K562 (cell line): ENCODE results near the gene GSTM5. TPM values are rescaled to one million over a fixed set of nuclear protein-coding genes. Genes with fewer than 3 reads are reported as not detected.

Experiments
- DDX20 ChIP-seq: fragments of 450-650 bp; IDR thresholded peaks from 2 replicates; pipeline ENCODE4 v1.6.1; 2016; ENCODE audit warnings: missing genetic modification characterization, low read depth, mild to moderate bottlenecking, missing compliant biosample characterization, moderate library complexity
- ELF4 ChIP-seq: fragments of 450-650 bp; formaldehyde crosslinking; IDR thresholded peaks from 2 replicates; pipeline ENCODE4 v1.4.0; 2022; ENCODE audit warnings: missing genetic modification characterization
- ESRRB ChIP-seq: fragments of 250-450 bp; sonication (Bioruptor Pico); IDR thresholded peaks from 2 replicates; pipeline ENCODE4 v1.5.0; 2020; ENCODE audit warnings: mild to moderate bottlenecking, moderate library complexity, borderline replicate concordance
- KDM2B ChIP-seq: fragments of 250-450 bp; sonication (Bioruptor Pico); IDR thresholded peaks from 2 replicates; pipeline ENCODE4 v1.8.0; 2021; ENCODE audit warnings: mild to moderate bottlenecking, moderate library complexity
- MTA3 ChIP-seq: fragments of 450-650 bp; formaldehyde crosslinking; IDR thresholded peaks from 2 replicates; pipeline ENCODE4 v1.6.1; 2017; ENCODE audit warnings: mild to moderate bottlenecking, borderline replicate concordance
- RBM34 ChIP-seq: fragments of 200-400 bp; formaldehyde crosslinking; IDR thresholded peaks from 2 replicates; pipeline ENCODE4 v1.6.1; 2018; ENCODE audit warnings: low read length, borderline replicate concordance; ENCODE audit not compliant: insufficient read depth
- RFX5 ChIP-seq: IDR thresholded peaks from 2 replicates; pipeline ENCODE4 v1.6.1; 2011; ENCODE audit warnings: low read depth, mild to moderate bottlenecking, improper control_type of control experiment, low read length
- THRAP3 ChIP-seq: fragments of 450-650 bp; IDR thresholded peaks from 2 replicates; pipeline ENCODE4 v1.6.1; 2016; ENCODE audit warnings: mild to moderate bottlenecking, inconsistent platforms, borderline replicate concordance
- TRIM28 ChIP-seq: fragments of 450-650 bp; IDR thresholded peaks from 2 replicates; pipeline ENCODE4 v1.6.1; 2017
- ZBED1 ChIP-seq: IDR thresholded peaks from 2 replicates; pipeline ENCODE4 v1.6.1; 2014
- ZNF224 ChIP-seq: sonication (generic); formaldehyde crosslinking; IDR thresholded peaks from 2 replicates; pipeline ENCODE4 v1.8.0; 2022; ENCODE audit warnings: mild to moderate bottlenecking, missing genetic modification reagents
- ZNF24 ChIP-seq: fragments of 450-650 bp; IDR thresholded peaks from 2 replicates; pipeline ENCODE4 v1.6.1; 2016
- ZSCAN29 ChIP-seq: fragments of 450-650 bp; IDR thresholded peaks from 2 replicates; pipeline ENCODE4 v1.6.1; 2017
- polyA plus RNA-seq, 8 experiments: library from polyadenylated mRNA; depleted of rRNA in 4 of 8; stranded (reverse) in 5 of 8; unstranded in 3 of 8; fragments of >200 nt; fragmentation: Nextera tagmentation in 2 of 8; fragmentation: Illumina TruSeq in 1 of 8; extraction: Ambion mirVana in 2 of 8; extraction: Trizol in 1 of 8; gene quantifications; 2 replicates each; pipeline versions ENCODE4 v1.2.1 to v1.2.3, GENCODE V29; 2011 to 2014; ENCODE audit warnings: inconsistent platforms in 1 of 8, missing spikeins in 1 of 8
- total RNA-seq, 7 experiments: library from RNA; depleted of rRNA in 6 of 7; stranded (reverse); fragments of >200 nt in 6 of 7; fragmentation: Illumina TruSeq in 2 of 7; extraction: Trizol in 2 of 7; gene quantifications; 2 replicates each; pipeline versions ENCODE4 v1.2.1 to v1.2.3, GENCODE V29; 2011 to 2021; ENCODE audit warnings: low replicate concordance in 1 of 7
- TF ChIP-seq, protein P1 (sequence below), 2 experiments: fragments of 450-650 bp in 1 of 2; sonication (generic) in 1 of 2; formaldehyde crosslinking in 1 of 2; IDR thresholded peaks; 2 replicates each; pipeline versions ENCODE4 v1.7.1 to v1.9.0; 2016 to 2022; ENCODE audit warnings: inconsistent platforms in 1 of 2, mild to moderate bottlenecking in 1 of 2, missing genetic modification reagents in 1 of 2
- TF ChIP-seq, protein P2 (sequence below), 2 experiments: fragments of 150-350 bp in 1 of 2; IDR thresholded peaks; 2 replicates each; pipeline ENCODE4 v1.6.1; 2012 to 2016; ENCODE audit warnings: low read depth in 2 of 2, low read length in 2 of 2, mild to moderate bottlenecking in 1 of 2, moderate library complexity in 1 of 2
- TF ChIP-seq, protein P3 (sequence below), 2 experiments: fragments of 450-650 bp; IDR thresholded peaks; 2 replicates each; pipeline ENCODE4 v1.6.1; 2016

Gene GSTM5
- total and polyA plus RNA-seq, 9 of the 15 experiments (the other 6 are each of a cell fraction or from before 2014, with no cell fraction given): not detected

DNA sequence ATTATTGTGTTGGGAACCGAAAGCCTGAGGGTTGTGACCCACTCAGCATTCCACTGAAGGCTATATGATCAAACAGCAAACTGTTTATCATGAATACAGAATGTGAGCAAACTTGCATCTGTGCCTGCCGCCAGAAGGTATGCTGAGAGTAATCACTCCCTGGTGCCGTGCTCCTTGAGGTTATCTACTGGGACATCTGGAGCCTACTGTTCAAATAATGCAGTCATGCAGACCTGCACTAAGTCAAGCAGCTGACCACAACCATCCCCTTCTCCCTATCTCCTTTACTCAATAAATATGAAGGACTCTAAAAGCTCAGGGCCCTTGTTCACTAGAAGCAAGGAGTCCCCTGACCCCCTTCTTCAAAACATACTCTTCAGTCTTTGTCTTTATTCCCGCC, 13.5 kb downstream of the GSTM5 start (continued):
- TF ChIP-seq, protein P1, sequence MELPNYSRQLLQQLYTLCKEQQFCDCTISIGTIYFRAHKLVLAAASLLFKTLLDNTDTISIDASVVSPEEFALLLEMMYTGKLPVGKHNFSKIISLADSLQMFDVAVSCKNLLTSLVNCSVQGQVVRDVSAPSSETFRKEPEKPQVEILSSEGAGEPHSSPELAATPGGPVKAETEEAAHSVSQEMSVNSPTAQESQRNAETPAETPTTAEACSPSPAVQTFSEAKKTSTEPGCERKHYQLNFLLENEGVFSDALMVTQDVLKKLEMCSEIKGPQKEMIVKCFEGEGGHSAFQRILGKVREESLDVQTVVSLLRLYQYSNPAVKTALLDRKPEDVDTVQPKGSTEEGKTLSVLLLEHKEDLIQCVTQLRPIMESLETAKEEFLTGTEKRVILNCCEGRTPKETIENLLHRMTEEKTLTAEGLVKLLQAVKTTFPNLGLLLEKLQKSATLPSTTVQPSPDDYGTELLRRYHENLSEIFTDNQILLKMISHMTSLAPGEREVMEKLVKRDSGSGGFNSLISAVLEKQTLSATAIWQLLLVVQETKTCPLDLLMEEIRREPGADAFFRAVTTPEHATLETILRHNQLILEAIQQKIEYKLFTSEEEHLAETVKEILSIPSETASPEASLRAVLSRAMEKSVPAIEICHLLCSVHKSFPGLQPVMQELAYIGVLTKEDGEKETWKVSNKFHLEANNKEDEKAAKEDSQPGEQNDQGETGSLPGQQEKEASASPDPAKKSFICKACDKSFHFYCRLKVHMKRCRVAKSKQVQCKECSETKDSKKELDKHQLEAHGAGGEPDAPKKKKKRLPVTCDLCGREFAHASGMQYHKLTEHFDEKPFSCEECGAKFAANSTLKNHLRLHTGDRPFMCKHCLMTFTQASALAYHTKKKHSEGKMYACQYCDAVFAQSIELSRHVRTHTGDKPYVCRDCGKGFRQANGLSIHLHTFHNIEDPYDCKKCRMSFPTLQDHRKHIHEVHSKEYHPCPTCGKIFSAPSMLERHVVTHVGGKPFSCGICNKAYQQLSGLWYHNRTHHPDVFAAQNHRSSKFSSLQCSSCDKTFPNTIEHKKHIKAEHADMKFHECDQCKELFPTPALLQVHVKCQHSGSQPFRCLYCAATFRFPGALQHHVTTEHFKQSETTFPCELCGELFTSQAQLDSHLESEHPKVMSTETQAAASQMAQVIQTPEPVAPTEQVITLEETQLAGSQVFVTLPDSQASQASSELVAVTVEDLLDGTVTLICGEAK (IDR thresholded peaks at IDR 0.05): no peak
- TF ChIP-seq, protein P1 (CRISPR knock-in tag; IDR thresholded peaks at IDR 0.05): no peak
- TF ChIP-seq, protein P2, sequence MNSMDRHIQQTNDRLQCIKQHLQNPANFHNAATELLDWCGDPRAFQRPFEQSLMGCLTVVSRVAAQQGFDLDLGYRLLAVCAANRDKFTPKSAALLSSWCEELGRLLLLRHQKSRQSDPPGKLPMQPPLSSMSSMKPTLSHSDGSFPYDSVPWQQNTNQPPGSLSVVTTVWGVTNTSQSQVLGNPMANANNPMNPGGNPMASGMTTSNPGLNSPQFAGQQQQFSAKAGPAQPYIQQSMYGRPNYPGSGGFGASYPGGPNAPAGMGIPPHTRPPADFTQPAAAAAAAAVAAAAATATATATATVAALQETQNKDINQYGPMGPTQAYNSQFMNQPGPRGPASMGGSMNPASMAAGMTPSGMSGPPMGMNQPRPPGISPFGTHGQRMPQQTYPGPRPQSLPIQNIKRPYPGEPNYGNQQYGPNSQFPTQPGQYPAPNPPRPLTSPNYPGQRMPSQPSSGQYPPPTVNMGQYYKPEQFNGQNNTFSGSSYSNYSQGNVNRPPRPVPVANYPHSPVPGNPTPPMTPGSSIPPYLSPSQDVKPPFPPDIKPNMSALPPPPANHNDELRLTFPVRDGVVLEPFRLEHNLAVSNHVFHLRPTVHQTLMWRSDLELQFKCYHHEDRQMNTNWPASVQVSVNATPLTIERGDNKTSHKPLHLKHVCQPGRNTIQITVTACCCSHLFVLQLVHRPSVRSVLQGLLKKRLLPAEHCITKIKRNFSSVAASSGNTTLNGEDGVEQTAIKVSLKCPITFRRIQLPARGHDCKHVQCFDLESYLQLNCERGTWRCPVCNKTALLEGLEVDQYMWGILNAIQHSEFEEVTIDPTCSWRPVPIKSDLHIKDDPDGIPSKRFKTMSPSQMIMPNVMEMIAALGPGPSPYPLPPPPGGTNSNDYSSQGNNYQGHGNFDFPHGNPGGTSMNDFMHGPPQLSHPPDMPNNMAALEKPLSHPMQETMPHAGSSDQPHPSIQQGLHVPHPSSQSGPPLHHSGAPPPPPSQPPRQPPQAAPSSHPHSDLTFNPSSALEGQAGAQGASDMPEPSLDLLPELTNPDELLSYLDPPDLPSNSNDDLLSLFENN (IDR thresholded peaks at IDR 0.05; ENCODE audit: low read depth in 2 of 2, low read length in 2 of 2): peak in 1 of 2 experiments; percentile 63; a peak in 2 of 4 replicates
- peak; percentile 92 for TF ChIP-seq TRIM28
- TF ChIP-seq THRAP3: no peak
- TF ChIP-seq DDX20 (tag): no peak
- no peak for TF ChIP-seq RBM34
- peak; percentile 56; the same call in 1 of the 2 replicates for TF ChIP-seq ZNF24
- TF ChIP-seq ZSCAN29: no peak
- TF ChIP-seq KDM2B (CRISPR knock-in tag): no peak
- TF ChIP-seq ZNF224: no peak
- TF ChIP-seq MTA3: peak; percentile 83; the same call in 1 of the 2 replicates
- no peak for TF ChIP-seq ZBED1
- 0 out of 2 replicates have a peak, but pooled peaks have one; percentile 39 for TF ChIP-seq ELF4 (CRISPR knock-in tag)
- no peak for TF ChIP-seq RFX5
- TF ChIP-seq, protein P3, sequence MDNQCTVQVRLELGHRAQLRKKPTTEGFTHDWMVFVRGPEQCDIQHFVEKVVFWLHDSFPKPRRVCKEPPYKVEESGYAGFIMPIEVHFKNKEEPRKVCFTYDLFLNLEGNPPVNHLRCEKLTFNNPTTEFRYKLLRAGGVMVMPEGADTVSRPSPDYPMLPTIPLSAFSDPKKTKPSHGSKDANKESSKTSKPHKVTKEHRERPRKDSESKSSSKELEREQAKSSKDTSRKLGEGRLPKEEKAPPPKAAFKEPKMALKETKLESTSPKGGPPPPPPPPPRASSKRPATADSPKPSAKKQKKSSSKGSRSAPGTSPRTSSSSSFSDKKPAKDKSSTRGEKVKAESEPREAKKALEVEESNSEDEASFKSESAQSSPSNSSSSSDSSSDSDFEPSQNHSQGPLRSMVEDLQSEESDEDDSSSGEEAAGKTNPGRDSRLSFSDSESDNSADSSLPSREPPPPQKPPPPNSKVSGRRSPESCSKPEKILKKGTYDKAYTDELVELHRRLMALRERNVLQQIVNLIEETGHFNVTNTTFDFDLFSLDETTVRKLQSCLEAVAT (IDR thresholded peaks at IDR 0.05): peak in 1 of 2 experiments; percentile 67; a peak in 1 of 4 replicates
- no peak for TF ChIP-seq ESRRB (CRISPR knock-in tag)
